GM23338 (cell line): ENCODE results near the gene CABLES1. TPM values are rescaled to one million over a fixed set of nuclear protein-coding genes. Genes with fewer than 3 reads are reported as not detected.

Source experiments
- ATAC-seq: fragments of 200-7000 bp; cut with Tn5 transposase; 3 replicates; pipeline ENCODE4 v1.9.1; 2020
- DNase-seq: peaks from one replicate; pipeline ENCODE4 v3.0.0-alpha.2; 2015; ENCODE audit warnings: low spot score
- H2AFZ ChIP-seq: fragments of 200-600 bp; sonication (generic); 2 replicates; pipeline ENCODE4 v1.8.0; 2016; ENCODE audit warnings: antibody characterized with exemption, mild to moderate bottlenecking, moderate library complexity
- H3F3A ChIP-seq: fragments of 200-600 bp; sonication (generic); replicated peaks from 2 replicates; pipeline ENCODE4 v1.8.0; 2017; ENCODE audit warnings: antibody characterized with exemption, mixed run types, low read depth
- H3K27ac ChIP-seq: fragments of 200-600 bp; sonication (generic); 2 replicates; pipeline ENCODE4 v1.6.1; 2016; ENCODE audit warnings: low read depth
- H3K27me3 ChIP-seq: fragments of 200-600 bp; sonication (generic); 2 replicates; pipeline ENCODE4 v1.8.0; 2016; ENCODE audit warnings: mild to moderate bottlenecking, mixed run types, moderate library complexity; ENCODE audit not compliant: insufficient read depth
- H3K36me3 ChIP-seq: fragments of 200-600 bp; sonication (generic); 2 replicates; pipeline ENCODE4 v1.8.0; 2016; ENCODE audit warnings: mild to moderate bottlenecking; ENCODE audit not compliant: insufficient read depth
- H3K4me1 ChIP-seq: fragments of 200-600 bp; sonication (generic); 2 replicates; pipeline ENCODE4 v1.8.0; 2016; ENCODE audit warnings: mild to moderate bottlenecking, moderate library complexity; ENCODE audit not compliant: insufficient read depth
- H3K4me2 ChIP-seq: fragments of 200-600 bp; sonication (generic); 2 replicates; pipeline ENCODE4 v1.7.1; 2017; ENCODE audit warnings: mixed run types
- H3K4me3 ChIP-seq: fragments of 200-600 bp; sonication (generic); 2 replicates; pipeline ENCODE4 v1.6.1; 2016; ENCODE audit warnings: mixed run types
- H3K79me2 ChIP-seq: fragments of 200-600 bp; sonication (generic); replicated peaks from 2 replicates; pipeline ENCODE4 v1.8.0; 2017; ENCODE audit warnings: mild to moderate bottlenecking; ENCODE audit not compliant: insufficient read depth
- H3K9me2 ChIP-seq: fragments of 200-600 bp; sonication (generic); 2 replicates; pipeline ENCODE4 v1.8.0; 2017; ENCODE audit not compliant: insufficient read depth
- H4K20me1 ChIP-seq: fragments of 200-600 bp; sonication (generic); replicated peaks from 2 replicates; pipeline ENCODE4 v1.8.0; 2017; ENCODE audit warnings: mild to moderate bottlenecking; ENCODE audit not compliant: insufficient read depth
- H3K27ac Mint-ChIP-seq: 2 replicates; pipeline ENCODE4 v1.8.0; 2020; ENCODE audit warnings: inconsistent platforms, mild to moderate bottlenecking, moderate library complexity, mixed read lengths
- H3K27me3 Mint-ChIP-seq: 3 replicates; pipeline ENCODE4 v1.8.0; 2022; ENCODE audit warnings: low read depth, mild to moderate bottlenecking, moderate library complexity, mixed read lengths, inconsistent platforms; ENCODE audit not compliant: insufficient read depth, poor library complexity
- H3K36me3 Mint-ChIP-seq: 3 replicates; pipeline ENCODE4 v1.8.0; 2021; ENCODE audit warnings: low read depth, mild to moderate bottlenecking, inconsistent platforms, moderate library complexity, mixed read lengths
- H3K4me1 Mint-ChIP-seq: 3 replicates; pipeline ENCODE4 v1.8.0; 2020; ENCODE audit warnings: mild to moderate bottlenecking, inconsistent platforms, mixed read lengths
- H3K4me3 Mint-ChIP-seq: 3 replicates; pipeline ENCODE4 v1.8.0; 2021; ENCODE audit warnings: moderate library complexity, mild to moderate bottlenecking, inconsistent platforms, mixed read lengths
- H3K9me3 Mint-ChIP-seq: 3 replicates; pipeline ENCODE4 v1.8.0; 2020; ENCODE audit warnings: moderate library complexity, mild to moderate bottlenecking, inconsistent platforms, mixed read lengths
- CTCF ChIP-seq, 2 experiments: fragments of 200-600 bp in 1 of 2; sonication (generic) in 1 of 2; conservative IDR thresholded peaks; 2 replicates each; pipeline versions ENCODE4 v1.5.1 to v1.6.1; 2016 to 2017; ENCODE audit warnings: antibody characterized with exemption in 2 of 2, low read depth in 2 of 2, mild to moderate bottlenecking in 2 of 2, moderate library complexity in 1 of 2
- ETS1 ChIP-seq: IDR thresholded peaks from 2 replicates; pipeline ENCODE4 v1.6.1; 2016; ENCODE audit warnings: antibody characterized with exemption
- EZH2phosphoT487 ChIP-seq: fragments of 200-600 bp; sonication (generic); IDR thresholded peaks from one replicate; pipeline ENCODE4 v1.8.1; 2018; ENCODE audit warnings: antibody characterized with exemption; ENCODE audit not compliant: unreplicated experiment
- JUNB ChIP-seq: IDR thresholded peaks from one replicate; pipeline ENCODE4 v1.6.1; 2016; ENCODE audit warnings: antibody characterized with exemption; ENCODE audit not compliant: unreplicated experiment
- POLR2AphosphoS5 ChIP-seq: IDR thresholded peaks from 2 replicates; pipeline ENCODE4 v1.6.1; 2016; ENCODE audit warnings: antibody characterized with exemption, low read depth
- REST ChIP-seq: IDR thresholded peaks from one replicate; pipeline ENCODE4 v1.6.1; 2018; ENCODE audit warnings: antibody characterized with exemption; ENCODE audit not compliant: unreplicated experiment
- ZNF114 ChIP-seq: fragments of 250-450 bp; sonication (Bioruptor Pico); IDR thresholded peaks from 2 replicates; pipeline ENCODE4 v1.5.0; 2020; ENCODE audit warnings: mild to moderate bottlenecking, moderate library complexity
- ZNF331 ChIP-seq: fragments of 250-450 bp; sonication (Bioruptor Pico); IDR thresholded peaks from 2 replicates; pipeline ENCODE4 v1.5.0; 2020; ENCODE audit warnings: low read depth, mild to moderate bottlenecking, moderate library complexity
- polyA plus RNA-seq: library from polyadenylated mRNA; unstranded; fragments of >200 nt; fragmentation: Nextera tagmentation; extraction: Ambion mirVana; gene quantifications from 2 replicates; pipeline ENCODE4 v1.2.1, GENCODE V29; 2016
- total RNA-seq: library from RNA; depleted of rRNA; stranded (reverse); fragments of >200 nt; shearing (Covaris generic); gene quantifications from 2 replicates; pipeline ENCODE4 v1.2.3, GENCODE V29; 2014

The CABLES1 gene
- total and polyA plus RNA-seq, 2 experiments from 2014 or later, result 2.6 to 12.4 TPM

GRCh38 chr18:23145621-23146020 lies 10.3 kb downstream of the CABLES1 start:
- Histone ChIP-seq H3K4me3 (no peak overlapping the region), H3K4me1 (peaks cover 22% of the 10 kb centered on the region; the same call in 1 of the 2 replicates), H3K9me2 (no peaks in the 10 kb centered on the region), H2AFZ (no peak overlapping the region), H3K36me3 (no peaks in the 10 kb centered on the region), H3K79me2 (peaks cover 100% of the 10 kb centered on the region), H3K27ac (no peak overlapping the region), H3K27me3 (no peaks in the 10 kb centered on the region), H3F3A (0 out of 2 replicates have a peak, but pooled peaks cover 2% of the 10 kb centered on the region), H3K4me2 (no peak overlapping the region), H4K20me1 (peaks cover 15% of the 10 kb centered on the region; the same call in 1 of the 2 replicates)
- Mint-ChIP-seq H3K4me1 (peaks cover 59% of the 10 kb centered on the region), H3K27ac (no peak overlapping the region), H3K36me3 (peaks cover 3% of the 10 kb centered on the region; the same call in 1 of the 3 replicates), H3K4me3 (no peak overlapping the region; the same call in 2 of the 3 replicates), H3K27me3 (peaks cover 15% of the 10 kb centered on the region), H3K9me3 (no peaks in the 10 kb centered on the region)
- no peak for ATAC-seq
- TF ChIP-seq POLR2AphosphoS5 (no peak), CTCF (conservative IDR thresholded peaks at IDR 0.05; ENCODE audit: low read depth in 2 of 2) (no peak), EZH2phosphoT487 (no peak)
- DNase-seq, result no peak

- Histone ChIP-seq H3F3A (no peaks in the 10 kb centered on the region), H3K4me3 (no peak overlapping the region), H3K27ac (no peak overlapping the region; the same call in 1 of the 2 replicates), H3K4me1 (peaks cover 14% of the 10 kb centered on the region; the same call in 1 of the 2 replicates), H2AFZ (no peak overlapping the region), H3K4me2 (no peak overlapping the region), H4K20me1 (peaks cover 11% of the 10 kb centered on the region; the same call in 1 of the 2 replicates), H3K79me2 (peaks cover 100% of the 10 kb centered on the region), H3K36me3 (no peaks in the 10 kb centered on the region), H3K27me3 (no peaks in the 10 kb centered on the region), H3K9me2 (no peaks in the 10 kb centered on the region)
- Mint-ChIP-seq H3K4me1 (peaks cover 55% of the 10 kb centered on the region), H3K9me3 (no peaks in the 10 kb centered on the region), H3K27me3 (peaks cover 10% of the 10 kb centered on the region), H3K36me3 (peaks cover 3% of the 10 kb centered on the region; the same call in 1 of the 3 replicates), H3K27ac (no peak overlapping the region), H3K4me3 (no peak overlapping the region)
- TF ChIP-seq ZNF331 (CRISPR knock-in tag) (no peak), ETS1 (no peak), EZH2phosphoT487 (no peak), ZNF114 (CRISPR knock-in tag) (no peak)
- no peak for DNase-seq
- ATAC-seq, result no peak
These were observed 11.7 kb downstream of the CABLES1 start for GRCh38 chr18:23146861-23147469.

- no peak overlapping the region for H2AFZ ChIP-seq
- ATAC-seq (no peak), DNase-seq (no peak)
- H3K79me2 ChIP-seq, result peaks cover 96% of the 10 kb centered on the region
- H4K20me1 ChIP-seq, result peaks cover 8% of the 10 kb centered on the region; the same call in 1 of the 2 replicates
- H3K27ac ChIP-seq, result no peak overlapping the region
- H3K27ac Mint-ChIP-seq, result no peak overlapping the region
- no peak overlapping the region for H3K4me3 Mint-ChIP-seq
- no peak overlapping the region for H3K4me3 ChIP-seq
- H3K4me1 ChIP-seq, result peaks cover 6% of the 10 kb centered on the region; the same call in 1 of the 2 replicates
- no peaks in the 10 kb centered on the region for H3K36me3 ChIP-seq
- no peaks in the 10 kb centered on the region for H3F3A ChIP-seq
- H3K9me3 Mint-ChIP-seq, result no peaks in the 10 kb centered on the region
- H3K4me2 ChIP-seq, result no peak overlapping the region
- peaks cover 3% of the 10 kb centered on the region; the same call in 1 of the 3 replicates for H3K36me3 Mint-ChIP-seq
- H3K27me3 ChIP-seq, result no peaks in the 10 kb centered on the region
- H3K9me2 ChIP-seq, result no peaks in the 10 kb centered on the region
- H3K4me1 Mint-ChIP-seq, result peaks cover 45% of the 10 kb centered on the region
- peaks cover 10% of the 10 kb centered on the region for H3K27me3 Mint-ChIP-seq
- TF ChIP-seq EZH2phosphoT487 (no peak), JUNB (no peak), REST (no peak)
These were observed 13.1 kb downstream of the CABLES1 start for GRCh38 chr18:23148382-23148781.
